A549 (cell line): Measurements from ENCODE around the gene SORCS2. TPM values are rescaled to one million over a fixed set of nuclear protein-coding genes. Genes with fewer than 3 reads are reported as not detected.

Source experiments
- ATAC-seq, 2 experiments: fragments of 200-7000 bp in 1 of 2; fragments of >200 bp in 1 of 2; cut with Nextera tagmentation in 1 of 2; cut with Tn5 transposase in 1 of 2; 3 replicates each; pipeline versions ENCODE4 v1.8.0 to v1.9.1; 2018 to 2020; ENCODE audit warnings: mild to moderate bottlenecking in 1 of 2, moderate library complexity in 1 of 2
- CTCF ChIA-PET: fragments of 300-600 bp; sonication (Branson Sonifier 250); formaldehyde crosslinking; extraction: SDS; loops from one replicate; lab custom pipeline; 2021; ENCODE audit warnings: antibody characterized with exemption, inconsistent platforms; lab: Yijun Ruan, JAX
- POLR2A ChIA-PET: fragments of 350-600 bp; formaldehyde crosslinking; extraction: SDS; loops from one replicate; lab custom pipeline; 2021; ENCODE audit warnings: antibody characterized with exemption, inconsistent platforms; lab: Yijun Ruan, JAX
- DNase-seq, 2 experiments: peaks; one replicate each; pipeline versions ENCODE4 v3.0.0 to v3.0.0-alpha.2; 2011 to 2016; ENCODE audit warnings: low read depth in 1 of 2, low spot score in 1 of 2
- FAIRE-seq: peaks from 2 replicates; lab custom pipeline; 2011; peaks lifted over from hg19 to GRCh38; lab: Jason Lieb, UNC
- H3K27ac ChIP-seq, 2 experiments: fragments of >200 bp; sonication (Bioruptor Twin); formaldehyde crosslinking; 3 replicates each; pipeline ENCODE4 v1.5.1; 2016 to 2017
- H3K4me1 ChIP-seq: fragments of >200 bp; sonication (Bioruptor Twin); formaldehyde crosslinking; 3 replicates; pipeline ENCODE4 v1.6.1; 2016
- H3K4me2 ChIP-seq: fragments of >200 bp; sonication (Bioruptor Twin); formaldehyde crosslinking; 3 replicates; pipeline ENCODE4 v1.6.1; 2016
- H3K4me3 ChIP-seq: fragments of >200 bp; sonication (Bioruptor Twin); formaldehyde crosslinking; 3 replicates; pipeline ENCODE4 v1.5.1; 2016
- H3K9me3 ChIP-seq: fragments of >200 bp; sonication (Bioruptor Twin); formaldehyde crosslinking; 3 replicates; pipeline ENCODE4 v1.6.1; 2016
- CHD4 ChIP-seq: fragments of 200-600 bp; sonication (generic); IDR thresholded peaks from 2 replicates; pipeline ENCODE4 v1.6.1; 2016; ENCODE audit warnings: antibody characterized with exemption, mild to moderate bottlenecking, borderline replicate concordance
- E2F6 ChIP-seq: IDR thresholded peaks from 2 replicates; pipeline ENCODE4 v1.6.1; 2012; ENCODE audit warnings: low read depth, borderline replicate concordance
- EHF ChIP-seq: fragments of 250-450 bp; sonication (Bioruptor Pico); IDR thresholded peaks from 2 replicates; pipeline ENCODE4 v1.5.0; 2020; ENCODE audit warnings: mild to moderate bottlenecking
- EHMT2 ChIP-seq: fragments of 200-600 bp; sonication (generic); IDR thresholded peaks from 2 replicates; pipeline ENCODE4 v1.6.1; 2016; ENCODE audit warnings: antibody characterized with exemption, low read depth, mild to moderate bottlenecking, moderate library complexity
- FOSB ChIP-seq: fragments of 250-450 bp; sonication (Bioruptor Pico); IDR thresholded peaks from 2 replicates; pipeline ENCODE4 v1.5.0; 2020; ENCODE audit warnings: mild to moderate bottlenecking, moderate library complexity
- FOXS1 ChIP-seq: fragments of 250-450 bp; sonication (Bioruptor Pico); IDR thresholded peaks from 2 replicates; pipeline ENCODE4 v1.5.0; 2020; ENCODE audit warnings: mild to moderate bottlenecking, moderate library complexity
- GATA3 ChIP-seq: IDR thresholded peaks from 2 replicates; pipeline ENCODE4 v1.6.1; 2012; ENCODE audit warnings: borderline replicate concordance
- HEYL ChIP-seq: fragments of 250-450 bp; sonication (Bioruptor Pico); IDR thresholded peaks from 2 replicates; pipeline ENCODE4 v1.8.0; 2021; ENCODE audit warnings: mild to moderate bottlenecking, moderate library complexity
- HOXA7 ChIP-seq: fragments of 250-450 bp; sonication (Bioruptor Pico); IDR thresholded peaks from 2 replicates; pipeline ENCODE4 v1.5.0; 2020; ENCODE audit warnings: mild to moderate bottlenecking, moderate library complexity
- HOXB5 ChIP-seq: fragments of 250-450 bp; sonication (Bioruptor Pico); IDR thresholded peaks from 2 replicates; pipeline ENCODE4 v1.5.0; 2020; ENCODE audit warnings: mild to moderate bottlenecking, moderate library complexity
- JUNB ChIP-seq: fragments of >200 bp; sonication (Bioruptor Twin); formaldehyde crosslinking; IDR thresholded peaks from 2 replicates; pipeline ENCODE4 v1.6.1; 2016
- KDM5A ChIP-seq: fragments of 200-600 bp; sonication (generic); IDR thresholded peaks from 2 replicates; pipeline ENCODE4 v1.6.1; 2016; ENCODE audit warnings: antibody characterized with exemption, mild to moderate bottlenecking
- MYC ChIP-seq: IDR thresholded peaks from 2 replicates; pipeline ENCODE4 v1.6.1; 2012; ENCODE audit warnings: mild to moderate bottlenecking, inconsistent platforms, low read length, improper control_type of control experiment, borderline replicate concordance
- NFE2L2 ChIP-seq: fragments of 150-350 bp; conservative IDR thresholded peaks from 2 replicates; pipeline ENCODE4 v1.6.1; 2014; ENCODE audit warnings: low read length
- POLR2AphosphoS2 ChIP-seq: conservative IDR thresholded peaks from 2 replicates; pipeline ENCODE4 v1.6.1; 2012; ENCODE audit warnings: low read length, improper control_type of control experiment, inconsistent platforms
- RAD21 ChIP-seq, 2 experiments: fragments of >200 bp in 1 of 2; sonication (Bioruptor Twin) in 1 of 2; formaldehyde crosslinking in 1 of 2; IDR thresholded peaks in 1 of 2; conservative IDR thresholded peaks in 1 of 2; 2 replicates in 1 of 2; 3 replicates in 1 of 2; pipeline ENCODE4 v1.6.1; 2012 to 2018; ENCODE audit warnings: inconsistent platforms in 1 of 2
- RARB ChIP-seq: fragments of 250-450 bp; sonication (Bioruptor Pico); IDR thresholded peaks from 2 replicates; pipeline ENCODE4 v1.8.0; 2021; ENCODE audit warnings: mild to moderate bottlenecking, moderate library complexity
- SMC3 ChIP-seq: fragments of >200 bp; sonication (Bioruptor Twin); formaldehyde crosslinking; IDR thresholded peaks from 3 replicates; pipeline ENCODE4 v1.6.1; 2018; ENCODE audit warnings: inconsistent platforms
- USF2 ChIP-seq: fragments of 450-650 bp; IDR thresholded peaks from 2 replicates; pipeline ENCODE4 v1.6.1; 2014; ENCODE audit warnings: antibody characterized with exemption
- ZFP36 ChIP-seq: fragments of 450-650 bp; IDR thresholded peaks from 2 replicates; pipeline ENCODE4 v1.6.1; 2014; ENCODE audit warnings: borderline replicate concordance; ENCODE audit not compliant: partially characterized antibody
- ZNF302 ChIP-seq: fragments of 250-450 bp; sonication (Bioruptor Pico); IDR thresholded peaks from 2 replicates; pipeline ENCODE4 v1.9.0; 2021; ENCODE audit warnings: inconsistent platforms, mild to moderate bottlenecking, moderate library complexity
- WGBS: methylation state at CpG from one replicate; pipeline ENCODE4 v1.1.6; 2017; ENCODE audit errors: missing lambda C conversion rate; 5-methylcytosine and 5-hydroxymethylcytosine counted together
- polyA minus RNA-seq: library from RNA; depleted of rRNA, polyadenylated mRNA; stranded (reverse); fragments of >200 nt; gene quantifications from 2 replicates; pipeline ENCODE4 v1.2.3, GENCODE V29; 2011; rRNA and poly(A)+ RNA removed
- polyA plus RNA-seq, 4 experiments: library from polyadenylated mRNA; depleted of rRNA in 3 of 4; stranded (reverse); fragments of >200 nt; fragmentation: RNase III in 1 of 4; extraction: RNeasy Plus Mini Kit Qiagen cat#74134 plus additional on column Dnase treatment in 1 of 4; gene quantifications; 2 replicates in 3 of 4; 3 replicates in 1 of 4; pipeline ENCODE4 v1.2.3, GENCODE V29; 2011 to 2017
- TF ChIP-seq, protein P1 (sequence below): fragments of >200 bp; sonication (Bioruptor Twin); formaldehyde crosslinking; IDR thresholded peaks from 3 replicates; pipeline ENCODE4 v1.5.1; 2016
- TF ChIP-seq, protein P2 (sequence below): fragments of 250-450 bp; sonication (Bioruptor Pico); IDR thresholded peaks from 2 replicates; pipeline ENCODE4 v1.5.0; 2021; ENCODE audit warnings: mild to moderate bottlenecking, moderate library complexity, borderline replicate concordance
- TF ChIP-seq, protein P3 (sequence below): fragments of 250-450 bp; sonication (Bioruptor Pico); IDR thresholded peaks from 2 replicates; pipeline ENCODE4 v1.5.0; 2020; ENCODE audit warnings: low read depth, mild to moderate bottlenecking, moderate library complexity
- TF ChIP-seq, protein P4 (sequence below): fragments of >200 bp; sonication (Bioruptor Twin); formaldehyde crosslinking; IDR thresholded peaks from 3 replicates; pipeline ENCODE4 v1.6.1; 2016
- TF ChIP-seq, protein P5 (sequence below): fragments of >200 bp; sonication (Bioruptor Twin); formaldehyde crosslinking; IDR thresholded peaks from 2 replicates; pipeline ENCODE4 v1.6.1; 2016

Gene SORCS2
- polyA plus RNA-seq (2011; rRNA removed) (1.4 and 2.3 TPM in 2 replicates), polyA plus RNA-seq (2017; fragmentation: RNase III; extraction: RNeasy Plus Mini Kit Qiagen cat#74134 plus additional on column Dnase treatment) (4.3 to 5.1 TPM (median 4.6 TPM) in 3 replicates), polyA minus RNA-seq (1.6 and 2.1 TPM in 2 replicates)
- 1.5 and 1.8 TPM in 2 replicates for polyA plus RNA-seq (2012; cell fraction: cytosol; rRNA removed)
- polyA plus RNA-seq (2012; cell fraction: nucleus; rRNA removed): 6.5 and 7.7 TPM in 2 replicates

GRCh38 chr4:7192252-7193029 lies at the start of gene SORCS2:
Gene SORCS2 (plus strand): TSS chr4:7192538.
- Histone ChIP-seq H3K4me3 (peak within 1 kb of the TSS; percentile 56), H3K9me3 (no peaks in the 10 kb centered on the region), H3K27ac (peak within 1 kb of the TSS; percentile 66 to 96), H3K4me1 (peaks cover 12% of the 10 kb centered on the region; the same call in 2 of the 3 replicates), H3K4me2 (peak within 1 kb of the TSS; percentile 98)
- ChIA-PET POLR2A (no interaction called here), CTCF (interaction anchor here (0.6 to 7.4 kb wide), 36 partner anchors 9 to 527 kb away, joined by 3 to 55 read pairs (median 5); no protein-coding TSS in a partner anchor)
- peak; percentile 42 to 46 for DNase-seq
- no peak for TF ChIP-seq USF2
- TF ChIP-seq CHD4: no peak
- TF ChIP-seq MYC: no peak
- TF ChIP-seq, protein P1, sequence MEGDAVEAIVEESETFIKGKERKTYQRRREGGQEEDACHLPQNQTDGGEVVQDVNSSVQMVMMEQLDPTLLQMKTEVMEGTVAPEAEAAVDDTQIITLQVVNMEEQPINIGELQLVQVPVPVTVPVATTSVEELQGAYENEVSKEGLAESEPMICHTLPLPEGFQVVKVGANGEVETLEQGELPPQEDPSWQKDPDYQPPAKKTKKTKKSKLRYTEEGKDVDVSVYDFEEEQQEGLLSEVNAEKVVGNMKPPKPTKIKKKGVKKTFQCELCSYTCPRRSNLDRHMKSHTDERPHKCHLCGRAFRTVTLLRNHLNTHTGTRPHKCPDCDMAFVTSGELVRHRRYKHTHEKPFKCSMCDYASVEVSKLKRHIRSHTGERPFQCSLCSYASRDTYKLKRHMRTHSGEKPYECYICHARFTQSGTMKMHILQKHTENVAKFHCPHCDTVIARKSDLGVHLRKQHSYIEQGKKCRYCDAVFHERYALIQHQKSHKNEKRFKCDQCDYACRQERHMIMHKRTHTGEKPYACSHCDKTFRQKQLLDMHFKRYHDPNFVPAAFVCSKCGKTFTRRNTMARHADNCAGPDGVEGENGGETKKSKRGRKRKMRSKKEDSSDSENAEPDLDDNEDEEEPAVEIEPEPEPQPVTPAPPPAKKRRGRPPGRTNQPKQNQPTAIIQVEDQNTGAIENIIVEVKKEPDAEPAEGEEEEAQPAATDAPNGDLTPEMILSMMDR: peak; percentile 78
- TF ChIP-seq E2F6: no peak
- TF ChIP-seq FOSB (CRISPR knock-in tag): no peak
- TF ChIP-seq HOXB5 (CRISPR knock-in tag): no peak
- TF ChIP-seq HOXA7 (CRISPR knock-in tag): no peak
- TF ChIP-seq, protein P2, sequence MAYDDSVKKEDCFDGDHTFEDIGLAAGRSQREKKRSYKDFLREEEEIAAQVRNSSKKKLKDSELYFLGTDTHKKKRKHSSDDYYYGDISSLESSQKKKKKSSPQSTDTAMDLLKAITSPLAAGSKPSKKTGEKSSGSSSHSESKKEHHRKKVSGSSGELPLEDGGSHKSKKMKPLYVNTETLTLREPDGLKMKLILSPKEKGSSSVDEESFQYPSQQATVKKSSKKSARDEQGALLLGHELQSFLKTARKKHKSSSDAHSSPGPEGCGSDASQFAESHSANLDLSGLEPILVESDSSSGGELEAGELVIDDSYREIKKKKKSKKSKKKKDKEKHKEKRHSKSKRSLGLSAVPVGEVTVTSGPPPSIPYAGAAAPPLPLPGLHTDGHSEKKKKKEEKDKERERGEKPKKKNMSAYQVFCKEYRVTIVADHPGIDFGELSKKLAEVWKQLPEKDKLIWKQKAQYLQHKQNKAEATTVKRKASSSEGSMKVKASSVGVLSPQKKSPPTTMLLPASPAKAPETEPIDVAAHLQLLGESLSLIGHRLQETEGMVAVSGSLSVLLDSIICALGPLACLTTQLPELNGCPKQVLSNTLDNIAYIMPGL (CRISPR knock-in tag): no peak
- TF ChIP-seq, protein P3, sequence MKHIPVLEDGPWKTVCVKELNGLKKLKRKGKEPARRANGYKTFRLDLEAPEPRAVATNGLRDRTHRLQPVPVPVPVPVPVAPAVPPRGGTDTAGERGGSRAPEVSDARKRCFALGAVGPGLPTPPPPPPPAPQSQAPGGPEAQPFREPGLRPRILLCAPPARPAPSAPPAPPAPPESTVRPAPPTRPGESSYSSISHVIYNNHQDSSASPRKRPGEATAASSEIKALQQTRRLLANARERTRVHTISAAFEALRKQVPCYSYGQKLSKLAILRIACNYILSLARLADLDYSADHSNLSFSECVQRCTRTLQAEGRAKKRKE (CRISPR knock-in tag): no peak
- no peak for TF ChIP-seq RARB (CRISPR knock-in tag)
- no peak for TF ChIP-seq FOXS1 (CRISPR knock-in tag)
- TF ChIP-seq KDM5A: no peak
- TF ChIP-seq NFE2L2: no peak
- no peak for TF ChIP-seq EHF
- TF ChIP-seq EHMT2: no peak
- peak; percentile 96 for TF ChIP-seq SMC3
- TF ChIP-seq JUNB: no peak
- no peak for TF ChIP-seq HEYL (CRISPR knock-in tag)
- no peak for TF ChIP-seq ZFP36
- no peak for TF ChIP-seq ZNF302 (CRISPR knock-in tag)
- TF ChIP-seq GATA3: no peak
- TF ChIP-seq, protein P4, sequence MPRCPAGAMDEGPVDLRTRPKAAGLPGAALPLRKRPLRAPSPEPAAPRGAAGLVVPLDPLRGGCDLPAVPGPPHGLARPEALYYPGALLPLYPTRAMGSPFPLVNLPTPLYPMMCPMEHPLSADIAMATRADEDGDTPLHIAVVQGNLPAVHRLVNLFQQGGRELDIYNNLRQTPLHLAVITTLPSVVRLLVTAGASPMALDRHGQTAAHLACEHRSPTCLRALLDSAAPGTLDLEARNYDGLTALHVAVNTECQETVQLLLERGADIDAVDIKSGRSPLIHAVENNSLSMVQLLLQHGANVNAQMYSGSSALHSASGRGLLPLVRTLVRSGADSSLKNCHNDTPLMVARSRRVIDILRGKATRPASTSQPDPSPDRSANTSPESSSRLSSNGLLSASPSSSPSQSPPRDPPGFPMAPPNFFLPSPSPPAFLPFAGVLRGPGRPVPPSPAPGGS: no peak
- no peak for TF ChIP-seq POLR2AphosphoS2
- peak; percentile 52 to 93; a peak in 4 of 5 replicates for TF ChIP-seq RAD21 (conservative IDR thresholded peaks at IDR 0.05 in 1 of 2, IDR thresholded peaks at IDR 0.05 in 1 of 2)
- TF ChIP-seq, protein P5, sequence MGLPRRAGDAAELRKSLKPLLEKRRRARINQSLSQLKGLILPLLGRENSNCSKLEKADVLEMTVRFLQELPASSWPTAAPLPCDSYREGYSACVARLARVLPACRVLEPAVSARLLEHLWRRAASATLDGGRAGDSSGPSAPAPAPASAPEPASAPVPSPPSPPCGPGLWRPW: no peak
- TF ChIP-seq, all 56 proteins: peak for 3
- FAIRE-seq (no peak), ATAC-seq (peak; percentile 82 to 84)
- 2% methylated on average over 12 of the region's 116 CpGs for WGBS
